ENCODE measurements around the gene NPAS2.

The NPAS2 gene

DNA sequence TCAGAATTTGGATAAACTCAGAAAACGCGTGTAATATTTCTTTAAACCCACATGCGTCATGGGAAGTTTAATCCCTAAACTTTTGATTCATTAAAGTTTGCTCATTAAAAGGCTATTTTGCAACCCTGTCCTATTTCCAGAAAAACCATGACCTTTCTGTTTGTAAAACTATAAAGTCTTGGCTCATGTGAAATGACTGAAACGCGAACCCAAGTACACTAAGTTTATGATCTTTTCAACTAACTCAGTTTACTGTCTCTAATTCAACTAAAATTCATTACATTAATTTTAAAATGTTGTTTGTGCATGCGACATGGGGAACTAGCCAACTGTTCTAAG, 178.3 kb downstream of the NPAS2 start:
- no peak for TF ChIP-seq ZFX (IDR thresholded peaks at IDR 0.05)
- TF ChIP-seq, protein P1, sequence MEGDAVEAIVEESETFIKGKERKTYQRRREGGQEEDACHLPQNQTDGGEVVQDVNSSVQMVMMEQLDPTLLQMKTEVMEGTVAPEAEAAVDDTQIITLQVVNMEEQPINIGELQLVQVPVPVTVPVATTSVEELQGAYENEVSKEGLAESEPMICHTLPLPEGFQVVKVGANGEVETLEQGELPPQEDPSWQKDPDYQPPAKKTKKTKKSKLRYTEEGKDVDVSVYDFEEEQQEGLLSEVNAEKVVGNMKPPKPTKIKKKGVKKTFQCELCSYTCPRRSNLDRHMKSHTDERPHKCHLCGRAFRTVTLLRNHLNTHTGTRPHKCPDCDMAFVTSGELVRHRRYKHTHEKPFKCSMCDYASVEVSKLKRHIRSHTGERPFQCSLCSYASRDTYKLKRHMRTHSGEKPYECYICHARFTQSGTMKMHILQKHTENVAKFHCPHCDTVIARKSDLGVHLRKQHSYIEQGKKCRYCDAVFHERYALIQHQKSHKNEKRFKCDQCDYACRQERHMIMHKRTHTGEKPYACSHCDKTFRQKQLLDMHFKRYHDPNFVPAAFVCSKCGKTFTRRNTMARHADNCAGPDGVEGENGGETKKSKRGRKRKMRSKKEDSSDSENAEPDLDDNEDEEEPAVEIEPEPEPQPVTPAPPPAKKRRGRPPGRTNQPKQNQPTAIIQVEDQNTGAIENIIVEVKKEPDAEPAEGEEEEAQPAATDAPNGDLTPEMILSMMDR (conservative IDR thresholded peaks at IDR 0.05): no peak
- H3K27ac ChIP-seq: no peak overlapping the region

DNA sequence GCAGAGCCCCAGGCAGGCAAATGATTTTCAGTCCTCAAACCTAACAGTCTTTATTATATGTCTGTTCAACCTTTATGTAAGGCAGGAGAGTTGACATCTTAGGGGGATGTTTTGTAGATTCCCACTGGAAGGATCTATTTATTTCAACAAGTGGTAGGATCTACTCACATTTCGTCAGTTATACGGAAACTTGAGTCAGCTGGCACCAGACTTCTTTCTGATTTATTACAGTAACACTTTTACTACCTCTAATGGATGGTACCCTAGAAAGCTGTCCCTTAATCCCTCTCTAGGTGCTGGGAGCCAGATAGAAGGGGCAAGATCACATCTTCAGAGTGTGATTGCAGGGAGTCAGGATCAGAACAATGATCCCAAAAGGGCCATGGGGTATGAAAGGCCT, 180.1 kb downstream of the NPAS2 start:
- H3K27ac ChIP-seq: no peak overlapping the region
- TF ChIP-seq ZFX (IDR thresholded peaks at IDR 0.05): no peak
- TF ChIP-seq, protein P1 (conservative IDR thresholded peaks at IDR 0.05): no peak

- TF ChIP-seq, protein P1 (conservative IDR thresholded peaks at IDR 0.05): no peak
- peak; percentile 55 for TF ChIP-seq ZFX (IDR thresholded peaks at IDR 0.05)
- H3K27ac ChIP-seq: peak within 1 kb of the TSS; percentile 98
These were observed 182.0 kb downstream of the NPAS2 start, which contains the start of gene RPL31 for GRCh38 chr2:101001691-101002561. Gene RPL31 (plus strand): TSS chr2:101002289. CDS start chr2:101002702, 413 bp downstream.

DNA sequence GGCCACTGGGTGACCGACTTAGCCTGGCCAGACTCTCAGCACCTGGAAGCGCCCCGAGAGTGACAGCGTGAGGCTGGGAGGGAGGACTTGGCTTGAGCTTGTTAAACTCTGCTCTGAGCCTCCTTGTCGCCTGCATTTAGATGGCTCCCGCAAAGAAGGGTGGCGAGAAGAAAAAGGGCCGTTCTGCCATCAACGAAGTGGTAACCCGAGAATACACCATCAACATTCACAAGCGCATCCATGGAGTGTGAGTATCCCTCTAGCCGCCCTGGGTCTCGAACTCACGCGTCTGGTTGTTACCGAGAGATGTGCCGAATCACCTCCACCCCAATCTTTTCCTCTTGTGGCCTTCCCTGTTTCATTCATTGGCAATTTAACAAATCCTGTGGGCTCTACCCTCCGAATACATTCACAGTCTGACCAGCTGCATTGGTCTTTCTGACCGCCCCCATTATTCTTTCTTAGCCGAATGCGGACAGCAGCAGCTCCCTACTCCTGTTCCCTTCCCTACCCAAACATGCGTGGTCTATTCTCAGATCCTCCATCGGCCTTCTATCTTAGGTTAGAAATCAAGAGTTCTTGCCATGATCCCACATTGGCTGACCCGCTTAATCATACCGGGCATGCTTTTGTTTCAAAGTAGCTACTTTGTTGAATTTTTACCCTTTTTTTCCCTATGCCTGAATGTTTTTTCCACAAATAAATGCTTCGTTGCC, 182.8 kb downstream of the NPAS2 start:
- H3K27ac ChIP-seq: peak overlapping the region; percentile 98
- no peak for TF ChIP-seq ZFX (IDR thresholded peaks at IDR 0.05)
- TF ChIP-seq, protein P1 (conservative IDR thresholded peaks at IDR 0.05): no peak

DNA sequence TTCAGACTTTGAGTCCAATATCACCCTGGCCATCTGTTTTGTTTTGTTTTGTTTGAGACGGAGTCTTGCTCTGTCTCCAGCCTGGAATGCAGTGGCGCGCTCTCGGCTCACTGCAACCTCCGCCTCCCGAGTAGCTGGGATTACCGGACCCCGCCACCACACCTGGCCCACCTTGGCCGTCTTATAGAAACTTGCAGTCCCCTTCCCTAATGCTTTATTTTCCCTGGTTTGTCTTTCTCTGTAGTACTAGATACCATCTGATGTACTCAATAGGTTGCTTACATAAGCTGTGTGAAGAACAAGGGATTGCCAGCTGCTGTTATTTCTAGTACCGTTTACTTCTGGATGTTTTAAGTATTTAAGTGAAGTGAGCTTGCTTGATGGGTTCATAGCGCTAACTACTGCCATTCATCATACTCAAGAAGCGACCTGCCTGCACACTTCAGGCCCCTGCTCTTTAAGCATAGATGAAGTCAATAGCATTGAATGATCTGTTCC, 183.4 kb downstream of the NPAS2 start:
- no peak for TF ChIP-seq ZFX (IDR thresholded peaks at IDR 0.05)
- TF ChIP-seq, protein P1 (conservative IDR thresholded peaks at IDR 0.05): no peak
- peak overlapping the region; percentile 98 for H3K27ac ChIP-seq

DNA sequence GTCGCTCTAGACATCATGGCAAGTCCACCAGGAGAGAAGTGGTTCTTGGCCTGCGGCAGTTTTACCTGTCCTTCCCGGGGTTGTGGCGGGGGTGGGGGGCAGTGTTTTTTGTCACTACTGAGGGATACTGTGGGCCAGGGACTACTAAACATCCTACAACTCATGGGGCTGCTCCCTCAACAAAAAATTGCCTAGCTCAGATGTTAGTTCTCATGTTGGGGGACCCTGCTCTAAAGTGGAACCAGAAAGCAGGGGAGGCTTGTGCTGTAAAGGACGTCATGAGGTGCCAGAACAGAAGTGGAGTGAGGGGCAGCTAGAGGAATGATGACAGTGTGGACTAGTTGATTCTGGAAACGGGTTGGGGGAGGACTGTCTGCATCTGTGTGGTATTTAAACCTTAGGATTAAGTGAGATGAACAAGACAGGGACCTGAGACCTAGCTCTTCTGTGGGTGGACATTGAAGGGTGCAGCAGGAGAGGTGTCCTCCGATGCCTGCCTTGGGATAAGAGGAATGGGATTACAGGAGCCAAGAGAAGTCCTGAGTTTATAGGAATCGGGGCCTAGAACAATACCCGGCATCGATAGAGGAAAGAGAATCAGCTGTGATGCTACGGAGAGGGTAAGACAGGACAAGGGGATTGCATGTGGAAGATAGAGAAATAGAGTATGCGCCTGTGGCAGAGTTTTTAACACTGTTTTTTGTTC, 184.8 kb downstream of the NPAS2 start:
- no peak for TF ChIP-seq ZFX (IDR thresholded peaks at IDR 0.05)
- TF ChIP-seq, protein P1 (conservative IDR thresholded peaks at IDR 0.05): no peak
- H3K27ac ChIP-seq: peak overlapping the region; percentile 98

Measured in C4-2B (cell line).